Keratinocyte (primary cell): Measurements from ENCODE around the gene BTBD6.

Experiments
- EZH2 ChIP-seq: IDR thresholded peaks from one replicate; pipeline ENCODE4 v1.6.1; 2012; ENCODE audit warnings: inconsistent platforms, mild to moderate bottlenecking, low read length, moderate library complexity
- TF ChIP-seq, protein P1 (sequence below), 3 experiments: IDR thresholded peaks in 1 of 3; conservative IDR thresholded peaks in 1 of 3; optimal IDR thresholded peaks in 1 of 3; 2 replicates in 2 of 3; 3 replicates in 1 of 3; pipeline versions ENCODE3 to v1.5.1; 2011; ENCODE audit warnings: low read length in 3 of 3, mild to moderate bottlenecking in 3 of 3, moderate library complexity in 2 of 3, control low read depth in 1 of 3, inconsistent platforms in 1 of 3; ENCODE audit not compliant: insufficient read depth in 2 of 3; ENCODE audit errors: extremely low read depth in 1 of 3

- TF ChIP-seq EZH2 = no peak
- TF ChIP-seq, protein P1, sequence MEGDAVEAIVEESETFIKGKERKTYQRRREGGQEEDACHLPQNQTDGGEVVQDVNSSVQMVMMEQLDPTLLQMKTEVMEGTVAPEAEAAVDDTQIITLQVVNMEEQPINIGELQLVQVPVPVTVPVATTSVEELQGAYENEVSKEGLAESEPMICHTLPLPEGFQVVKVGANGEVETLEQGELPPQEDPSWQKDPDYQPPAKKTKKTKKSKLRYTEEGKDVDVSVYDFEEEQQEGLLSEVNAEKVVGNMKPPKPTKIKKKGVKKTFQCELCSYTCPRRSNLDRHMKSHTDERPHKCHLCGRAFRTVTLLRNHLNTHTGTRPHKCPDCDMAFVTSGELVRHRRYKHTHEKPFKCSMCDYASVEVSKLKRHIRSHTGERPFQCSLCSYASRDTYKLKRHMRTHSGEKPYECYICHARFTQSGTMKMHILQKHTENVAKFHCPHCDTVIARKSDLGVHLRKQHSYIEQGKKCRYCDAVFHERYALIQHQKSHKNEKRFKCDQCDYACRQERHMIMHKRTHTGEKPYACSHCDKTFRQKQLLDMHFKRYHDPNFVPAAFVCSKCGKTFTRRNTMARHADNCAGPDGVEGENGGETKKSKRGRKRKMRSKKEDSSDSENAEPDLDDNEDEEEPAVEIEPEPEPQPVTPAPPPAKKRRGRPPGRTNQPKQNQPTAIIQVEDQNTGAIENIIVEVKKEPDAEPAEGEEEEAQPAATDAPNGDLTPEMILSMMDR (optimal IDR thresholded peaks at IDR 0.05 in 1 of 3, IDR thresholded peaks at IDR 0.05 in 1 of 3, conservative IDR thresholded peaks at IDR 0.05 in 1 of 3; ENCODE audit: extremely low read depth in 1 of 3, insufficient read depth in 2 of 3, low read length in 3 of 3) = no peak
Measured at GRCh38 chr14:105261781-105262180, 13.4 kb downstream of the BTBD6 start.
